ENCODE data around the gene NSRP1. TPM values are rescaled to one million over a fixed set of nuclear protein-coding genes. Genes with fewer than 3 reads are reported as not detected.

The NSRP1 gene
- total RNA-seq, 1 experiment from 2014 or later: 34.3 TPM

DNA sequence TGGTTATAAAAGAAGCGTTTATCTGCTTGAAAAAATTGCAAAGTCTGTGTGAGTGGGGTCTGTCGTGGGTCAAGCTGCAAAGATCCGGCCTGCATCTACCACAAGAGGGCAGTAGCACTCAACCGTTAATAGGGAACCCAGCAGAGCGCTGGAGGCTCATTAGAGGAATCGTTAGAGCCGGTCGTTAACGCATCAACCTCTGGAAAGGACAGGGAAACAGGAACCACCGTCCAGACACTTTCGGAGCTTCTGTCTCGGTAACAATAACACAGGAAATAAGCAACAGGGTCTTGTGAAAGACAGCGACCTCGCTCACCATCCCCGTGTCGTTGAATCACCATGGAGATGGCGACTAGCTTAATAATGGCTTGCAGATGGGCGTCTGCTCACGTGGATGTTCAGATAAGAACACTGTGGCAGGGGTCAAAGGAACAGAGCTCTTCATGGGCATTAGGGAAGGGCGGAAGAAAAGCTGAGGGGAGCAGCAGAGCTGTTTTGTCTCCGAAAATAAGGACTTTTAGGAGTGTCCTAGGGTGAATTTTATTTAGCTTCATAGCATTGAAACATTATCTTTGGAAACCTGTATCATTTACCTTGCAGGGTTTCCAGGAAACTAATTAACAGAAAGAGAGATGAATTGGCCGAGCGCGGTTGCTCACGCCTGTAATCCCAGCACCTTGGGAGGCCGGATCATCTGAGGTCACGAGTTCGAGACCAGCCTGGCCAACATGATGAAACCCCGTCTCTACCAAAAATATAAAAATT is 11.9 kb upstream of the NSRP1 start:
- DNase-seq: peak; percentile 63 to 70
- no peaks in the 10 kb centered on the region for H3K36me3 ChIP-seq (ENCODE audit: low read depth)
- intact Hi-C loops (cut with micrococcal nuclease; ENCODE audit: unreplicated experiment): loop anchor here (1.0 to 10.0 kb wide), 4 partner anchors 132 to 450 kb away; no protein-coding TSS in a partner anchor
- BruUV-seq (replicated peaks): no TSS peak
- H3K9me2 ChIP-seq (ENCODE audit: insufficient read depth): no peaks in the 10 kb centered on the region
- H3K9me3 ChIP-seq (ENCODE audit: insufficient read depth, low read depth): no peaks in the 10 kb centered on the region
- POLR2A ChIA-PET (ENCODE audit: unreplicated experiment): interaction anchor here (0.5 to 0.7 kb wide), 4 partner anchors 12 to 1153 kb away, joined by 3 to 6 read pairs (median 4); no protein-coding TSS in a partner anchor
- H3K4me1 ChIP-seq (replicated peaks; ENCODE audit: insufficient read depth): 0 out of 2 replicates have a peak, but pooled peaks cover 5% of the 10 kb centered on the region
- H2AFZ ChIP-seq: peak overlapping the region; percentile 77; the same call in 1 of the 2 replicates
- H3F3A ChIP-seq (ENCODE audit: insufficient read depth, low read depth): no peaks in the 10 kb centered on the region
- no peaks in the 10 kb centered on the region for H3K79me2 ChIP-seq (ENCODE audit: low read depth)
- H3K27me3 ChIP-seq (ENCODE audit: insufficient read depth, low read depth): no peaks in the 10 kb centered on the region
- peak overlapping the region; percentile 57 for H3K4me3 ChIP-seq
- no peaks in the 10 kb centered on the region for H4K20me1 ChIP-seq (ENCODE audit: insufficient read depth)
- peak overlapping the region; percentile 84 for H3K4me2 ChIP-seq
- CTCF ChIA-PET: interaction anchor here (0.6 to 1.8 kb wide), 12 partner anchors 11 to 446 kb away, joined by 3 to 18 read pairs (median 4); partner anchors contain the start of gene NSRP1
- TF ChIP-seq EZH2 (IDR thresholded peaks at IDR 0.05; ENCODE audit: low read depth): no peak
- TF ChIP-seq, protein P1, sequence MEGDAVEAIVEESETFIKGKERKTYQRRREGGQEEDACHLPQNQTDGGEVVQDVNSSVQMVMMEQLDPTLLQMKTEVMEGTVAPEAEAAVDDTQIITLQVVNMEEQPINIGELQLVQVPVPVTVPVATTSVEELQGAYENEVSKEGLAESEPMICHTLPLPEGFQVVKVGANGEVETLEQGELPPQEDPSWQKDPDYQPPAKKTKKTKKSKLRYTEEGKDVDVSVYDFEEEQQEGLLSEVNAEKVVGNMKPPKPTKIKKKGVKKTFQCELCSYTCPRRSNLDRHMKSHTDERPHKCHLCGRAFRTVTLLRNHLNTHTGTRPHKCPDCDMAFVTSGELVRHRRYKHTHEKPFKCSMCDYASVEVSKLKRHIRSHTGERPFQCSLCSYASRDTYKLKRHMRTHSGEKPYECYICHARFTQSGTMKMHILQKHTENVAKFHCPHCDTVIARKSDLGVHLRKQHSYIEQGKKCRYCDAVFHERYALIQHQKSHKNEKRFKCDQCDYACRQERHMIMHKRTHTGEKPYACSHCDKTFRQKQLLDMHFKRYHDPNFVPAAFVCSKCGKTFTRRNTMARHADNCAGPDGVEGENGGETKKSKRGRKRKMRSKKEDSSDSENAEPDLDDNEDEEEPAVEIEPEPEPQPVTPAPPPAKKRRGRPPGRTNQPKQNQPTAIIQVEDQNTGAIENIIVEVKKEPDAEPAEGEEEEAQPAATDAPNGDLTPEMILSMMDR (conservative IDR thresholded peaks at IDR 0.05): peak; percentile 85
- H3K27ac ChIP-seq: no peak overlapping the region

DNA sequence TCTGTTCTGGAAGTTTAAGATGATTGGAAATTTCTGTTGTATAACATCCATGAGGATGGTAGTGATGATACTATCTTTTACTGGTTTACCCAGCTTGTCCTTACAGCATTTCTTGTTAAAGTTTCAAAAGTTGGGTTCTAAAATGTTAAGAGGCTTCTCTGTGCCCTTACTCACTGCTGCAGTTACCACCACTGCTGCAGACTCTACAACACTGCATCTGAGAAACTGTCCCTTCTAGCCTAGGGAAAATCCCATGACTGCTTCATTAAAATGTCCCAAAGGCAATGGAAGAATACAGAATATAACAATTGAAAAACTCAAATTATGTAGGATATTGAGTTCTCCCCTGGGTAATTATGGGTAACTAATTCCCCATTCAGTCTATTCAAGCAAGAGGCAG is 3.8 kb upstream of the NSRP1 start:
- peaks cover 11% of the 10 kb centered on the region for H3K79me2 ChIP-seq (ENCODE audit: low read depth)
- no peaks in the 10 kb centered on the region for H3K36me3 ChIP-seq (ENCODE audit: low read depth)
- no peaks in the 10 kb centered on the region; the same call in 1 of the 2 replicates for H3K9me2 ChIP-seq (ENCODE audit: insufficient read depth)
- H3F3A ChIP-seq (ENCODE audit: insufficient read depth, low read depth): peaks cover 14% of the 10 kb centered on the region
- TF ChIP-seq EZH2 (IDR thresholded peaks at IDR 0.05; ENCODE audit: low read depth): no peak
- TF ChIP-seq, protein P1 (conservative IDR thresholded peaks at IDR 0.05): no peak
- no TSS peak for BruUV-seq (replicated peaks)
- H3K4me2 ChIP-seq: peak overlapping the region; percentile 61
- H3K4me3 ChIP-seq: peak overlapping the region; percentile 35; the same call in 1 of the 2 replicates
- H4K20me1 ChIP-seq (ENCODE audit: insufficient read depth): no peaks in the 10 kb centered on the region
- no peak for DNase-seq
- H3K9me3 ChIP-seq (ENCODE audit: insufficient read depth, low read depth): no peaks in the 10 kb centered on the region
- intact Hi-C loops (cut with micrococcal nuclease; ENCODE audit: unreplicated experiment): loop anchor here (10.0 kb wide), 1 partner anchor 362 kb away; the partner anchor contains the start of gene GOSR1
- ChIA-PET POLR2A (ENCODE audit: unreplicated experiment) (interaction anchor here (1.1 kb wide), 1 partner anchor 17 kb away, joined by 3 read pairs; no protein-coding TSS in a partner anchor), CTCF (interaction anchor here (0.6 kb wide), 1 partner anchor 31 kb away, joined by 6 read pairs; no protein-coding TSS in a partner anchor)
- H2AFZ ChIP-seq: peak overlapping the region; percentile 63
- peaks cover 18% of the 10 kb centered on the region for H3K4me1 ChIP-seq (replicated peaks; ENCODE audit: insufficient read depth)
- no peaks in the 10 kb centered on the region for H3K27me3 ChIP-seq (ENCODE audit: insufficient read depth, low read depth)
- peak overlapping the region; percentile 63 for H3K27ac ChIP-seq

DNA sequence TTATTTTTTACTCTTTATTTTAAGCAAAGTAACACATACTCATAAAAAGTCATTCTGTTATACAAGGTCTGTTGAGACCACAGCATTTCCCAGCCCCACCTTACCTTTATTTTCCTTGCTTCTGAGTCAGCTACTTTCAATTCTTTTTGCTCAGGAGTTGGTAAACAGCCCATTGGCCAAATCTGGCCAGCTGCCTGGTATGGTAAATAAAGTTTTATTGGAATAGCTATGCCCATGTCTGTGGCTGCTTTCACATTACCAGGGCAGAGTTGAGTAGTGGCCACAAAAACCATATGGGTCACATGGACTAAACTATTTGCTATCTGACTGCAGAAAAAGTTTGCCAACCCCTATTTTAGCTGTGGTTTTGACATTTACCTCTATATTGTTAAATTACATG is 3.4 kb upstream of the NSRP1 start:
- Histone ChIP-seq H3K4me2 (peak overlapping the region; percentile 61), H3K9me3 (ENCODE audit: insufficient read depth, low read depth) (no peaks in the 10 kb centered on the region), H3K4me1 (replicated peaks; ENCODE audit: insufficient read depth) (peaks cover 22% of the 10 kb centered on the region), H3K4me3 (peak overlapping the region; percentile 35; the same call in 1 of the 2 replicates), H4K20me1 (ENCODE audit: insufficient read depth) (no peaks in the 10 kb centered on the region), H3K36me3 (ENCODE audit: low read depth) (peaks cover under 1% of the 10 kb centered on the region; the same call in 1 of the 2 replicates), H3K79me2 (ENCODE audit: low read depth) (peaks cover 16% of the 10 kb centered on the region), H3K9me2 (ENCODE audit: insufficient read depth) (no peaks in the 10 kb centered on the region; the same call in 1 of the 2 replicates), H3K27me3 (ENCODE audit: insufficient read depth, low read depth) (no peaks in the 10 kb centered on the region), H3F3A (ENCODE audit: insufficient read depth, low read depth) (peaks cover 17% of the 10 kb centered on the region), H2AFZ (peak overlapping the region; percentile 63; the same call in 1 of the 2 replicates), H3K27ac (peak overlapping the region; percentile 63)
- POLR2A ChIA-PET (ENCODE audit: unreplicated experiment): interaction anchor here (0.7 to 1.1 kb wide), 2 partner anchors 18 to 145 kb away, joined by 3 to 4 read pairs; no protein-coding TSS in a partner anchor
- CTCF ChIA-PET: no interaction called here
- intact Hi-C loops (cut with micrococcal nuclease; ENCODE audit: unreplicated experiment): loop anchor here (10.0 kb wide), 1 partner anchor 362 kb away; the partner anchor contains the start of gene GOSR1
- no TSS peak for BruUV-seq (replicated peaks)
- TF ChIP-seq, protein P1 (conservative IDR thresholded peaks at IDR 0.05): no peak
- TF ChIP-seq EZH2 (IDR thresholded peaks at IDR 0.05; ENCODE audit: low read depth): no peak
- DNase-seq: peak; percentile 27 to 85
